ENCODE results near the gene TLX3. TPM values are rescaled to one million over a fixed set of nuclear protein-coding genes. Genes with fewer than 3 reads are reported as not detected.
"Not testable (repeated sequence)": the region's sequence is repeated elsewhere in the genome, so short reads cannot be mapped to it uniquely, and the experiment has no call there.

TLX3 gene
- total and polyA plus RNA-seq, 2 of the 4 experiments (the other 2 are of a cell fraction), result not detected

DNA sequence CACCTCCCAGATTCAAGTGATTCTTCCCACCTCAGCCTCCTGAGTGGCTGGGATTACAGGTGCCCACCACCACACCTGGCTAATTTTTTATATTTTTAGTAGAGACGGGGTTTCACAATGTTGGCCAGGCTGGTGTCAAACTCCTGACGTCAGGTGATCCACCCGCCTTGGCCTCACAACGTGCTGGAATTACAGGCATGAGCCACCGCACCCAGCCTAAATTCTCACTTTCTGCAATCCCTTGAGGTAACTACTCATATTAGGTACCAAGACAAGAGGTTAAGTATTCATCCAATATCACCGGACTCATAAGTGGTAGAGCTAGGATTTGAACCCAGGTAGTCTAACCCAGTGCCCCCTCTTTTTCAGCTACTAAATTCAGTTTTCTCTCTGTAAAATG is 11.1 kb upstream of the TLX3 start:
- ATAC-seq (ENCODE audit: low read depth); H2BK120ac ChIP-seq (ENCODE audit: low read depth, low read length); POLR2A ChIA-PET (ENCODE audit: unreplicated experiment); DNase-seq; H3K14ac ChIP-seq (replicated peaks; ENCODE audit: low read depth, low read length); H3K4me1 ChIP-seq (ENCODE audit: control insufficient read depth, insufficient read depth, low read length); H3K27me3 ChIP-seq (ENCODE audit: control insufficient read depth, insufficient read depth, low read length); H3K9me3 ChIP-seq (ENCODE audit: control insufficient read depth, insufficient read depth, low read length); BruUV-seq (replicated peaks); H3K56ac ChIP-seq (ENCODE audit: extremely low read depth, insufficient read depth, low read length); H2AK9ac ChIP-seq (replicated peaks; ENCODE audit: low read depth, low read length, poor library complexity); H4K8ac ChIP-seq (ENCODE audit: low read depth in 2 of 2, low read length in 2 of 2); H4K20me1 ChIP-seq (ENCODE audit: insufficient read depth, low read length); H4K5ac ChIP-seq (ENCODE audit: low read depth, low read length); H2BK15ac ChIP-seq (ENCODE audit: low read depth, low read length); H2BK5ac ChIP-seq (ENCODE audit: low read depth, low read length, poor library complexity, severe bottlenecking); H3K79me1 ChIP-seq (ENCODE audit: low read depth in 1 of 2, low read length in 2 of 2); H2BK20ac ChIP-seq (ENCODE audit: low read depth, low read length); H3K18ac ChIP-seq (ENCODE audit: low read depth, low read length); dilution Hi-C loops (cut with HindIII; ENCODE audit: low sequenced_read_pairs, unreplicated experiment); H2AK5ac ChIP-seq (ENCODE audit: low read depth, low read length); CTCF ChIA-PET; in situ Hi-C loops (cut with MboI; ENCODE audit: low sequenced_read_pairs); H3K9me1 ChIP-seq (ENCODE audit: insufficient read depth, low read length); H3K23ac ChIP-seq (ENCODE audit: low read depth, low read length); H3K4me2 ChIP-seq (ENCODE audit: low read depth, low read length); H3K4me3 ChIP-seq (ENCODE audit: insufficient read depth, low read depth, low read length); H2AFZ ChIP-seq (replicated peaks; ENCODE audit: low read length, poor library complexity); H3K36me3 ChIP-seq (ENCODE audit: control insufficient read depth, insufficient read depth, low read length); H3K4ac ChIP-seq (ENCODE audit: low read depth, low read length); H4K91ac ChIP-seq (ENCODE audit: insufficient read depth, low read depth, low read length); intact Hi-C loops (cut with micrococcal nuclease); H3K9ac ChIP-seq (ENCODE audit: low read depth, low read length); H3K27ac ChIP-seq (ENCODE audit: insufficient read depth, low read length): not testable (repeated sequence)
- WGBS, 2 experiments (ENCODE audit: extremely low coverage in 2 of 2, insufficient read length in 1 of 2), result 100% methylated on average over 2 of the region's 6 CpGs; no CpG with 5 or more reads in 1 of the 2 experiments
